AG04449 (cell line): ENCODE results near the gene MOCS2.

ENCODE experiments used
- CTCF ChIA-PET: fragments of 350-600 bp; formaldehyde crosslinking; extraction: SDS; loops from one replicate; lab custom pipeline; 2021; ENCODE audit warnings: antibody characterized with exemption; lab: Yijun Ruan, JAX
- POLR2A ChIA-PET: fragments of 400-600, 350-600 bp; formaldehyde crosslinking; extraction: SDS; loops from one replicate; lab custom pipeline; 2020; ENCODE audit warnings: antibody characterized with exemption, inconsistent platforms; lab: Yijun Ruan, JAX
- DNase-seq: peaks from one replicate; pipeline ENCODE4 v3.0.0-alpha.2; 2010; ENCODE audit warnings: low read depth, low spot score
- H3K4me3 ChIP-seq: 2 replicates; pipeline ENCODE4 v1.5.1; 2011; ENCODE audit warnings: low read depth, mild to moderate bottlenecking, control low read depth, low read length
- TF ChIP-seq, protein P1 (sequence below): IDR thresholded peaks from one replicate; pipeline ENCODE4 v1.5.1; 2011; ENCODE audit warnings: mild to moderate bottlenecking, moderate library complexity, low read length, control low read depth, inconsistent platforms; ENCODE audit not compliant: insufficient read depth; ENCODE audit errors: missing control alignments

MOCS2 gene, protein sequence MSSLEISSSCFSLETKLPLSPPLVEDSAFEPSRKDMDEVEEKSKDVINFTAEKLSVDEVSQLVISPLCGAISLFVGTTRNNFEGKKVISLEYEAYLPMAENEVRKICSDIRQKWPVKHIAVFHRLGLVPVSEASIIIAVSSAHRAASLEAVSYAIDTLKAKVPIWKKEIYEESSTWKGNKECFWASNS

DNA sequence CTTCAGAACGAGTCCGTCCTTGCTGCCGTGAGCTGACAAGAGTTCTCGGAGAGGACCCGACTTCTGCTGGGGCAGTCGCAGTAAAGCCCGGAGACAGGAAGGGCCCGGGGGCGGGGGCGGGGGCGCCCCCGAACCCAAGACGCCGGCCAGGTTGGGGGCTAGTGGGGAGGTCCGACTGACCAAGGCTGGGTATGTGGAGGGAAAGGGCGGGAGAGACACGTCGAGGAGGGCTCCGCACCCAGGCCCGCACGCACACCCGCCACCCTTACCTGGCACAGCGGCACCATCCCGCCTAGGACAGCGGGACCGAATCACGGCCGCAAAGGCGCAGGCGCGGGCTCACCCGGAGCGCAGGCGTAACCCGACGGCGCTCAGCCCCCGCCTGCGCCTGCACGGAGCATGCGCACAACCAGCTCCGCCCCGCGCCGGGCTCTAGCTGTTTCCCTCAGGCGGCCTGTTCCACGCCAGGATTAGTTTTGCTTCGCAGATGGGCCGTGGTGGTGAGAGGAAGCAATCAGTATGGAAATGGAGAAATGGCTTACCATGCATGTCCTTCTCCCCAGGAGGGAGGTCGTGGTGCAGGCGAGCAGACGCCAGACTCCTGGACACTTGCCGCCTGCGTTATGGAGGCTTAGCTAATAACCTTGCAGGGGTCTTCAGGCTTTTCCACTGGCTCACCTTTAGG lies at the start of gene MOCS2:
MOCS2 (minus strand) TSS at position 315 of the 685 bp plus-strand sequence. CDS start 2,583 bp downstream, outside the sequence.
- TF ChIP-seq, protein P1, sequence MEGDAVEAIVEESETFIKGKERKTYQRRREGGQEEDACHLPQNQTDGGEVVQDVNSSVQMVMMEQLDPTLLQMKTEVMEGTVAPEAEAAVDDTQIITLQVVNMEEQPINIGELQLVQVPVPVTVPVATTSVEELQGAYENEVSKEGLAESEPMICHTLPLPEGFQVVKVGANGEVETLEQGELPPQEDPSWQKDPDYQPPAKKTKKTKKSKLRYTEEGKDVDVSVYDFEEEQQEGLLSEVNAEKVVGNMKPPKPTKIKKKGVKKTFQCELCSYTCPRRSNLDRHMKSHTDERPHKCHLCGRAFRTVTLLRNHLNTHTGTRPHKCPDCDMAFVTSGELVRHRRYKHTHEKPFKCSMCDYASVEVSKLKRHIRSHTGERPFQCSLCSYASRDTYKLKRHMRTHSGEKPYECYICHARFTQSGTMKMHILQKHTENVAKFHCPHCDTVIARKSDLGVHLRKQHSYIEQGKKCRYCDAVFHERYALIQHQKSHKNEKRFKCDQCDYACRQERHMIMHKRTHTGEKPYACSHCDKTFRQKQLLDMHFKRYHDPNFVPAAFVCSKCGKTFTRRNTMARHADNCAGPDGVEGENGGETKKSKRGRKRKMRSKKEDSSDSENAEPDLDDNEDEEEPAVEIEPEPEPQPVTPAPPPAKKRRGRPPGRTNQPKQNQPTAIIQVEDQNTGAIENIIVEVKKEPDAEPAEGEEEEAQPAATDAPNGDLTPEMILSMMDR = no peak
- POLR2A ChIA-PET = interaction anchor here (0.6 kb wide), 3 partner anchors 9 to 1132 kb away, joined by 3 to 4 read pairs (median 3); no protein-coding TSS in a partner anchor

DNA sequence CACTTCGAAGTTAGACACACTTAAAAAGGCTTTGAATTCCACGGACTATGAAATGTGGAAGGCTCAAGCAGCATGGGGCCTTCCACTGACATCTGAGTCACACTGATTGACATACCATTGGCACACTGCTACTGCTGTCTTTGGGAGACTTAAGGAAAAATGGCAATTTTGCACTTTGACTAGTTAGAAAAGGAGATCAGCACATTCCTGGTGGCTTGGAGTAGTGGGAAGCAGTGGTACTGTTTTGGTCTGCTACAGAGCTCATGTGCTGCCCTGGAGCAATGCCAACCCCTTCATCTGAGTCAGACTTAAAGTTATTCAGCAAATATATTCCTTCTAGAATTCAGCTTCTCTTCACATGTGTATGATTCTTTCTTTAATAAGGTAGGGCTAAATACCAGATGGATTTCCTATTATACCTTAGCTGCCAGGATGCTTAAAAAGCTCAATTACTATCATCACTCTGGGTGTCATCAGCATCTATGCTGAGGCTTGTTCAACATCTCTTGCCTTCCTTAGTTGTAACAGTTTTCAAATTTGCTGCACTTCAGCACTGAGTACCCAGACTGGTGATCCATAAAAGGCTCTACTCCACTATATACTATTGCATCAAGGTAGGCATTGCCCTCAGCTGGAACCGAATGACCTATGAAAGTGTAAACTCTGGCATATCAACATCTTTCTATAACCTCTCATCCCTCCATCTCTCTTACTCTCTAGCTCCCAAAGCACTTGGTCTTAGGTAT lies 42.3 kb upstream of the MOCS2 start:
- TF ChIP-seq, protein P1 = no peak
- CTCF ChIA-PET = interaction anchor here (0.9 to 1.7 kb wide), 3 partner anchors 12 to 29 kb away, joined by 3 to 4 read pairs (median 4); no protein-coding TSS in a partner anchor
- no peak overlapping the region for H3K4me3 ChIP-seq
- POLR2A ChIA-PET = no interaction called here
- peak; percentile 75 for DNase-seq

More for the DNA sequence above, at the start of gene MOCS2:
- CTCF ChIA-PET = interaction anchor here (0.8 to 2.0 kb wide), 7 partner anchors 12 to 1125 kb away, joined by 3 to 16 read pairs (median 3); no protein-coding TSS in a partner anchor
- peak within 1 kb of the TSS; percentile 84 for H3K4me3 ChIP-seq
- no peak for DNase-seq

DNA sequence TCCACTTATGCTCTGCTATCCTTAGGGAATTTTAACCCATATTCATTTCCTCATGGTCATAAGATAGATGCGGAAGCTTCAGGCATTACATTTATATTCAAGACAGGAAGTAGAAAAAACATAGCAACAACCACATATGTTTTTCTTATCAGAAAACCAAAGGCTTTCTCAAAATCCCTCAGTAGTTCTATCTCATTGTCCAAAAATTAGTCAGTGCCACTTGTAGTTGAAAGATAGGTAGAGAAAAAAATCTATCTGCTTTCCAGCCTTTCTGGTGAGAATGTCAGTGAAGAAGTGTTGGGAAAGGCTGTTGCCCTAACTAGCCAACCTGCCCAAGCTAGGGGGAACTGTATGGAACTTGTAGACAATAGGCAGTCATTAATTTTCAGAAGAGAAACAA lies 23.5 kb upstream of the MOCS2 start:
- H3K4me3 ChIP-seq = no peak overlapping the region
- CTCF ChIA-PET = interaction anchor here (0.6 to 1.5 kb wide), 2 partner anchors 10 to 407 kb away, joined by 3 to 10 read pairs; no protein-coding TSS in a partner anchor
- no peak for DNase-seq
- TF ChIP-seq, protein P1 = no peak
- POLR2A ChIA-PET = no interaction called here

DNA sequence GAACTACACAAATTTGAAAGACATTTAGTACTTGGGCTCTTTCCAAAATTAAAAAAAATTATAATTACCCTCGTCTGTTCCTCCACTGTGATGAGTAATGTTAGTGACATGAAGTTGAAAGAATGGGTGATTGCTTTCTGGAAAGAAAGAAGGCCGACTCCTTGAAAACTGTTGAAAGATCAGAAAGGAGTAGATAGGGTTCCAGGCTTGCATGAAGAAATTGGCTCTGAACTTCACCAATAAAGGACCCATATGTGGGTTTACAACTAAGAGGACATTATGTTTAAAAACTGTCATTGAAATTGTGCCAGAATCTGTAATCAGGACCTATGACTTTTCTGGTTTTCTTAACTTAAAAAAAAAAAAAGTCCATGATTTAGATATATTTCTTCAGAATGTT lies 20.7 kb upstream of the MOCS2 start:
- DNase-seq = no peak
- H3K4me3 ChIP-seq = no peak overlapping the region
- TF ChIP-seq, protein P1 = no peak
- CTCF ChIA-PET = no interaction called here
- POLR2A ChIA-PET = no interaction called here

DNA sequence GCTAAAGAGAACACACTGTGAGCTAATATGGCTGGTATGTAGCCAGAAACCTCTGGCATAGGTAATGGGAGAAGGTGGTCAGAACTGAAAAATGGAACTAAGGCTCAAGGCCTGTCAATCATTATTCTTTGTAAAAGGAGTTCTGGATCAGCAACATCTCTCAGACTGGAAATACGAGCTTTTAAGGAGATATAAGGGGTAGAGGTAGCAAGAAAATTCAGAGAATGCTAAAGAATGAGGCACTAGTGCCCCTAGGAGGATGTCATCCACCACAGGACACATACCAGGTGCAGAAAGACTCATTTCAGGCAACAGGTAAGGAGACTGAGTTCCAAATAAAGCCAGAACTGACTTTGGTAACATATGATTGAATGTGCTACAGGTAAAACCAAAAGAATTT lies 18.9 kb upstream of the MOCS2 start:
- TF ChIP-seq, protein P1 = no peak
- H3K4me3 ChIP-seq = no peak overlapping the region
- DNase-seq = no peak
- CTCF ChIA-PET = interaction anchor here (1.9 to 2.2 kb wide), 2 partner anchors 1100 to 1106 kb away, joined by 7 to 10 read pairs; no protein-coding TSS in a partner anchor
- POLR2A ChIA-PET = no interaction called here
